Hematopoietic multipotent progenitor cell treated with erythropoietin and hydrocortisone succinate and interleukin-3 and kit ligand, for 17 days (in vitro differentiated cells): ENCODE results near the gene ITPRIP.

Experiments
- DNase-seq: peaks from one replicate; pipeline ENCODE4 v3.0.0-alpha.2; 2015; ENCODE audit warnings: low spot score

Gene ITPRIP

DNA sequence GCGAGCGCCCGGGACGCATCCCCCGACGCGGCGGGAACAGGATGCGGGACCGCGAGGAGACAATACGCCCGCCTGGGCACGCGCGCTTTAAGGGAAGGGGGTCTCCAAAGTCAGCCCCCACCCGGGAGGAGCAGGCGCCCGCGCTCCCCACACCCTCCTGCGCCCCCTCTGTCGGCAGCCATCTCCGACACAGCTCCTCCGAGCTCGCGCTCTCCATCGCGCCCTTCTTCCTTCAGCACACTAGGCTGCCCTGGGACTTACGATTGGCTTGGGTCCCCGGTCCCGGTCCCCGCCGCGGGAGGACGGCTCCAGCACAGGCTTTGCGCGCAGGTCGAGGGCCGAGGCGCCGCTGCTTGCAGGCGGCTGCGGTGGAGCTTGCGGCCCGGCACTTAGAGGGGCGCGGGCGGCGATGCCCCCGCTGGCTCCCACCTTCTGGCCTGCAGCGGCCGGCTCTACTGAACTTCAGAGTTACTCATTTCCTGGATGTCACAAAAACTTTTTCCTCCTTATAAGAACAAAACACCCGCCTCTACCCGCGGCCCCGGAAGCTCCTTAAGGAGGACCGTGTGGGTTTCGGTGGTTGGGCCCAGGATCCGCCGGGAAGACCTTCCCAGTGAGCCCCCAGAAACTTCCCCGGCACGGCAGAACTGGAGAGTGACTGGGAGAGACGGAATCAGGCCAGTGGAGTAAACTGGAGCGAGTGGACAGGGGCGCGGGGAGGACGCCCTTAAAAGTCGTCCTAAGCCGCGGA is at the start of gene ITPRIP:
TSS of gene ITPRIP (minus strand) at position 481 of the 751 bp plus-strand sequence. CDS start 22,414 bp downstream, outside the sequence.
- DNase-seq: peak; percentile 53

GRCh38 chr10:104387130-104387888 is 49.0 kb upstream of the ITPRIP start:
- DNase-seq: no peak

GRCh38 chr10:104380336-104380735 is 42.1 kb upstream of the ITPRIP start:
- DNase-seq: no peak

GRCh38 chr10:104376784-104377300 is 38.6 kb upstream of the ITPRIP start:
- no peak for DNase-seq

DNA sequence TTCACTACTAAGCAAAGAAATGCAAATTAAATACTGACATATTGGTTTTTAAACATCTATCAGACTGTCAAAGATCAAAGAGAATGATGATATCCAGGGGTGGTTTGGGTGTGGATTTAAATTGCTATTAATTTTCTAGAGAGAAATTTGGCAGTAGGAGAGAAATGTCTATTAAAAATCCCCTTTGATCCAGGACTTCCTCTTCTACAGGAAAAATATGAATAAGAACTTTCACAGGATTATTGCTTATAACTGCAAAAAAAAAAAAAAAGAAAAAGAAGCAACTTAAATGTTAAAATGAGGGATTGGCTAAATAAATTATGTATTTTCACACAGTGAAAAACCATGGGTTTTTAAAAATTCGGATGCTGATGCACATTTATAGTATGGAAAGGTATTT is 36.3 kb upstream of the ITPRIP start:
- DNase-seq: no peak

DNA sequence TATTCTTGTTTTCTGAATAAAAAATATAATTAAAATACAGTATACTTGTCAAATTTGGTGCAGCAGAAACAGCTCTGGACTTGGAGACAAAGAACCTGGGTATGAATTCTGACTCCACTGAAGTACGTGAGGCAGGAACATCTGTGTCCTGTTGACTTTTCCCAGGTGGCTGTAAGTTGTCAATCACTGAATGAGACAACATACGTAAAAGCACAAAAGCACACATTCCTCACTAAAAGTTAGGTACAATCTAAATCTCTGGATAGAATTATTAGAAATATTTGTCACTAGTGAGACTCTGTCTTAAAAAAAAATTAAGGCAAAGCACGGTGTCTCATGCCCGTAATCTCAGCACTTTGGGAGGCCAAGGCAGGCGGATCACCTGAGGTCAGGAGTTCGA is 33.5 kb upstream of the ITPRIP start:
- DNase-seq: no peak

DNA sequence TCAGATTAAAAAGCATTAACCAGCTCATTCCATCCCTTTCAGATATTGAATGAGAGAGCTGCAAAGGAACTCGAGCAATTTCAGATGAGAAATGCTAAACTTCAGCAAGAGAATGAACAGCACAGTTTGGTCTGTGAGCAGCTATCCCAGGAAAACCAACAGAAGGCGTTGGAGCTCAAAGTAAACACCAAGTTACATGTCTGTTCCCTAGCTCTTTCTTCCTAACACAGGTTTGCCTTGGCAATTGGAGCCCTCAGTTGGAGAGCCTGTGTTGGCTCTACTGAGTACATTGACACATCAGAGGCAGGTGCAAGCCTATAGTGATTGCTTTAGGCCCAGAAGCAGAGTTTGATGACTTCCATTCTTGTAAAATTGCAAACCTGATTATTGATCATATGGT is 30.1 kb upstream of the ITPRIP start:
- no peak for DNase-seq

- no peak for DNase-seq
These were observed 29.6 kb upstream of the ITPRIP start for GRCh38 chr10:104367904-104368303.

DNA sequence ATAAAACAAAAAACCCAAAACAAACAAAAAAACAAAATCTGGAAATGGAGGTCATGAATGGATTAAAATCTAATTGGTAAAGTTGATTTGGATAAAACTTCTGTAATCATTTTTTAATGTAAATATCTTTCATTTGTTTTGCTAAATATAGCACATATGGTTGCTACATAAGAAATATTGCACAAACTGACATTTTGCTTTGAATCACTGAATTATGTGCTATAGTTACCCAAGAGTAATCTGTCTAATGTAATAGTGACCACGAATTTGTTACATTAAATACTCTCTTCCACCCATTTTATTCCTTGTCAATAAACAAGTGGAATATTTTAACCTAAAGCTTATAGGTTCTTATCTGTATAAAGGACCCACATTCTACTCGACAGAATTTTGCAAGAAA is 21.5 kb upstream of the ITPRIP start:
- no peak for DNase-seq

- DNase-seq: peak; percentile 99
These were observed 15.2 kb upstream of the ITPRIP start, which contains the start of gene CFAP58 for GRCh38 chr10:104353325-104354048. CFAP58 (plus strand) TSS chr10:104353833; CDS start chr10:104353898, 65 bp downstream.

- DNase-seq: peak; percentile 23
These were observed 13.7 kb upstream of the ITPRIP start for GRCh38 chr10:104351919-104352318.

DNA sequence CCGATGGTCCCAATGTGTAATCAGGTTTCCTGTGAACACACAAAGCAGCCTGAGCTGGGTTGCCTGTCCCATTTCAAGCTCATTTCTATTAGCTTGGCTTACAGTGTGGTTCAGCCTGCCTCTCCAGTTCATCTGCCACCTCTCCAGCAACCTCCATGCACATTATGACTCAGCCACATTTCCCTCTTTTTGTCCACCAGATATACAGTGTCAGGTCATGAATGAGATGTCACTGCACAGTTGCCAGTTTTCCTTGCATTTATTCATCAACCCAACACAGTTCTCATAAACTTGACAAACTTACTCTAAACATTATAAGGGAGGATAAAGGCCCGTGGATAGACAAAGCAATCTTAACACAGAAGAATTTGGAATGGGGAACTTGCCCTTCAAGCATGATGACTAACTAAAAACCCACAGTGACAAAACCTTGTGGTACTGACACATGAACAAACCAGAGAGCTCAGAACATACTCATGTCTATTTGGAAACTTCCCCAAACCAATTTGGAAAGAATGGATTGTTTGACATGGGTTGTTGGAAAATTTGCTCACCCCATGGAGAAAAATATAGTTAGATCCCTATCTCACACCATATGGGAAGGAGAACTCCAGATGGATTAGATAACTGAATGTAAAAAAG is 12.9 kb upstream of the ITPRIP start:
- DNase-seq: no peak

DNA sequence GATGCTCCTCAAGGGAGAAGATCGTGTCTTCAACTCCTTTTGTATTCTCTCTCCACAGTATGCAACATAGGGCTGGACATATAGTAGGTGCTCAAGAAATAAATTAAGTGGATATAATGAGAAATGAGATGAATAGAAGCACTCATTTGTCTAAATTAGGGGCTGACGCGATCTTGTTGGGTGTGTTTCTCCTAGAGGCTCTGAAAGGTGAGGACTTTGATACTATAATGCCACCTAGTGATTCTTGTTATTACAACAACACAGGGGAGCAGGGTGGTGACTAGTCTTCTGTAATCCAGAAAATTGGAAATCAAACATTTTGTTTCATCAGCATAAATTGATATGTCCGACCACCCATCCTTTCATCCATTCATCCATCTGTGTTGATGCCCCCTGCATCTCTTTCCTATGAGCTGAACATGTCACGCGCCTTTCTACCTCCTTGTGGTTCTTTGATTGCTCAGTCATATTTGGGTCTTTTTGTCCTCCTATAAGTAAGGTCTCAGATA is 11.9 kb upstream of the ITPRIP start:
- DNase-seq: peak; percentile 85

DNA sequence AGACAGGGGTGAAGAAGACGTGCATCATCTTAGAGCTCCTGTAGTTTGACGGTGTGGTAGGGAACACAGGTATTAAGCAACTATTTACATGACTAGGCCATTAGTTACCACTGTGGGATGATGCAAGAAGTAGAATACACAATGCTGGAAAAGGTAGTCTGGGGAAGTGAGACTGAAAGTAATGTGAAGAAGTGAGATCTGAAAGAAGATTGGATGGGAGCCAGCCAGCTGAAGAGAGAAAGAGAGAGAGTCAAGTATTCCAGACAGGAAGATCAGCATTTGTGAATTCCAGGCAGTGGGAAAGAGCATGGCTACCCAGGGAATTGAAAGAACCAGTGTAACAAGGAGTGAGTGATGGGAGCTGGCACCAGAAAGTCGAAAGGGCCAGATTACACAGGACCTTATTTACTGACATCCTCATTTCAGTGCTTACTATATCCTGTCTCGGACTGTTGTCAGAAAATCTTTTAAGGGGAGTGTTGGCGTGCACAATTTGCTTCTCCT is 11.4 kb upstream of the ITPRIP start:
- peak; percentile 44 for DNase-seq

DNA sequence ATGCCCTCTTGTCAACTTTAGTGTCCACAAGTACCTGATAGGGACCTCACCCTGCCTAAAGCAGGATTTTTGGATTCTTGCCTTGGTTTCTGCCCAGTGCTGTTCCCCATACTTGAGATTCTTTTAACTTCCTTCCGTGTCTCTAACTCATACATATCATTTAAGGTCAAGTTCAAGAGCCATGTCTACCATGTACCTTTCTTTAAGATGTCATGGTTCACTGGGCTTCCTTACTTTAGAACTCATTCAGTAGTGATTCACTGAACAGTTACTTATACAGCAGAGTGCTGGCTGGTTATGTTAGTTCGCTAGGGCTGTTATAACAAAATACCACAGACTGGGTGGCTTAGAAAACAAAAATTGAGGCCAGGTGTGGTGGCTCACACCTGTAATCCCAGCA is 10.3 kb upstream of the ITPRIP start:
- no peak for DNase-seq

GRCh38 chr10:104347295-104348045 is 9.2 kb upstream of the ITPRIP start:
- DNase-seq: peak; percentile 36

GRCh38 chr10:104345941-104346340 is 7.7 kb upstream of the ITPRIP start:
- no peak for DNase-seq

DNA sequence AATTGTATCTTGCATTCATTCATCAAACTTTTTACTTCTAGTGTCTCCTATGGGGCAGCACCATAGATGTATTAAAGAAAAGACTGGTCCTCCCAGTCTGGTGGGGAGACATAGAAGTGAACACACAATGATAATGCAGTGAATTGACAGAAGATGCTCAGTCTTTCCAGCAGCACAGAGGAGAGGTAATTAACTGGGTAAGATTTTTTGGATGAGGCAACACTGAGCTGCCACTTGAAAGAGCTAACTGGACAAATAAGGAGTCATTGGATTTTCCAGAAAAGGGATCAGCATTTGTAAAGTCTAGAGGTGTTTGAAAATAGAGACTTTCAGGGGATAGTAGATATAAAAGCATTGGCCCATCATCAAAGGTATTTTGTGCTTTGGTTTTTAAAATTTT is 7.2 kb upstream of the ITPRIP start:
- no peak for DNase-seq

- no peak for DNase-seq
These were observed 6.0 kb upstream of the ITPRIP start for GRCh38 chr10:104344219-104344618.

GRCh38 chr10:104342941-104343411 is 4.7 kb upstream of the ITPRIP start:
- no peak for DNase-seq

GRCh38 chr10:104340641-104341040 is 2.4 kb upstream of the ITPRIP start:
- no peak for DNase-seq
